SK-N-MC (cell line): ENCODE measurements around the gene ATG5.

Source experiments
- EZH2 ChIP-seq: fragments of 200-600 bp; sonication (generic); IDR thresholded peaks from one replicate; pipeline ENCODE4 v1.6.1; 2017; ENCODE audit warnings: antibody characterized with exemption
- FOXP2 ChIP-seq: optimal IDR thresholded peaks from 2 replicates; pipeline ENCODE3; 2011; ENCODE audit warnings: mild to moderate bottlenecking, moderate library complexity; ENCODE audit not compliant: insufficient read depth; ENCODE audit errors: extremely low read length, control extremely low read depth
- POLR2AphosphoS5 ChIP-seq: IDR thresholded peaks from 2 replicates; pipeline ENCODE4 v1.6.1; 2012; ENCODE audit warnings: mild to moderate bottlenecking, low read depth, low read length, borderline replicate concordance

GRCh38 chr6:106188104-106188794, 137.3 kb downstream of the ATG5 start:
- TF ChIP-seq EZH2, result no peak
- TF ChIP-seq POLR2AphosphoS5, result no peak
- TF ChIP-seq FOXP2, result no peak
